AG09309 (cell line): ENCODE data around the gene PLCG2.
"Not testable (repeated sequence)": the region's sequence is repeated elsewhere in the genome, so short reads cannot be mapped to it uniquely, and the experiment has no call there.

Experiments
- DNase-seq: peaks from one replicate; pipeline ENCODE4 v3.0.0-alpha.2; 2010; ENCODE audit warnings: low read depth
- H3K4me3 ChIP-seq: 2 replicates; pipeline ENCODE4 v1.5.1; 2011; ENCODE audit warnings: mild to moderate bottlenecking, low read depth, low read length, moderate library complexity; ENCODE audit not compliant: control insufficient read depth
- CTCF ChIP-seq: IDR thresholded peaks from 2 replicates; pipeline ENCODE4 v1.5.1; 2011; ENCODE audit warnings: mild to moderate bottlenecking, low read depth, low read length, inconsistent platforms; ENCODE audit not compliant: insufficient read depth, control insufficient read depth; ENCODE audit errors: missing control alignments

Gene PLCG2

GRCh38 chr16:81927561-81928185, 148.6 kb downstream of the PLCG2 start:
- no peak for DNase-seq
- H3K4me3 ChIP-seq = no peak overlapping the region
- no peak for TF ChIP-seq CTCF

DNA sequence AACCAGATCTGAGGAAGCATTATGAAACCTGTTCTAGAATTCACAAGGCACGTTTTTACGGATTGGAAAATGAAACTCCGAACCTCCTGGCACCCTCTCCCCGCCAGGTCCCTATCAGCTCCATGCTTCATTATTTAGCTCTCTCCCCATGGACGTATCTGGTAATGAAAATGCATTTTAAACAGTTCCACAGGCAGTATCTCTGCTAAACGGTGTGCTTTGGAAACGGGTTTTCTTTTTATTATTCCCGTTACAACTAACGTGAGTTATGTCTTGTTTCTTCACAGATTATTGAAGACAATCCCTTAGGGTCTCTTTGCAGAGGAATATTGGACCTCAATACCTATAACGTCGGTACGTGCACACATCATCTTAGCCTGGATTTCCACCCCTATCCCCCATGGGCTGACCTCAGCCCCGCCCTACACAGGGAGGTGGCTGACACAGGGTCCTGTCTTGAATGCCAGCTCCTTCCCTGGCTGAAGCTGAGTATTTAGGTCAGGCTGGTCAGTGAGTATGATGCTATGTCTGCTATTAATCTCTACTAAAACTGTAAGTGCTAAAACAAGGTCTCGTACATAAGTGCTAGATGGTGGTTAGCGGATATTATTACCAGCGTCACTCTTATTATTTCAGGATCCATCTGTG, 149.3 kb downstream of the PLCG2 start:
- no peak overlapping the region for H3K4me3 ChIP-seq
- DNase-seq = no peak
- TF ChIP-seq CTCF = no peak

DNA sequence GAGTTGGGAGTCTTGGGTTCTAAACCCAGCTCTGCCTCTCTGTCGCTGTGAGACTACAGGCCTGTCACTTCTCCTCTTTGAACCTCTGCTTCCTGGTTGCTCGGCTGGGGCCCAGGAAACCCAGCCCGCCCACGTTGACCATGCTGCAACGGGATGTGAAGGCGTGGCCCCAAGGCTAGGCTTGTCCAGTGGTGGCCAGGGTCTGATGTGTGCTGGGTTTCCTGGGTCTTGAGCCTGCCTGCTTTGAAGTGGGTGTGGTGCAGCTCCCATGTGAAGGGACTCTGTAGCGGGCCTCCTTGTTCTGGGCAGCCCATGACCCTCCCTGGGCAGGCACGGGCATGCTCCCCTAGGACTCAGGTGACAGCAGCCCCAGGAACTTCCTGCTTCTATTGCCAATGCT, 149.9 kb downstream of the PLCG2 start:
- no peak overlapping the region for H3K4me3 ChIP-seq
- DNase-seq = no peak
- no peak for TF ChIP-seq CTCF

DNA sequence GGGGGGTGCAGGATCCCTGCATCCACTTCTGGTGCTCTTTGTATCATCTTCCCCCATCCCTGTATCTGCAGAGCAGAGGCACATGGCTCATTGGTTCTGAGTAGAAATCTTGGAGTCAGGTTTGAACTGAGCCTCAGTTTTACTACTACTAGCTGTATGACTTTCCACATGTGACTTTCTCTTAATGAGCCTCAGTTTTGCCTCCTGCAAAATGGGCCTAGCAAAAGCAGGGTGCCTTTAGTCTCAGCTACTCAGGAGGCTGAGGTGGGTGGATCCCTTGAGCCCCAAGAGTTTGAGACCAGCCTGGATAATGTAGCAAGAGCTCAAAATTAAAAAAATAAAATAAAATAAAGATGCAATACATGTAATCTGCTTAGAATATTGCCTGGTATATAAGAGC, 150.8 kb downstream of the PLCG2 start:
- DNase-seq = no peak
- H3K4me3 ChIP-seq = no peak overlapping the region
- TF ChIP-seq CTCF = no peak

DNA sequence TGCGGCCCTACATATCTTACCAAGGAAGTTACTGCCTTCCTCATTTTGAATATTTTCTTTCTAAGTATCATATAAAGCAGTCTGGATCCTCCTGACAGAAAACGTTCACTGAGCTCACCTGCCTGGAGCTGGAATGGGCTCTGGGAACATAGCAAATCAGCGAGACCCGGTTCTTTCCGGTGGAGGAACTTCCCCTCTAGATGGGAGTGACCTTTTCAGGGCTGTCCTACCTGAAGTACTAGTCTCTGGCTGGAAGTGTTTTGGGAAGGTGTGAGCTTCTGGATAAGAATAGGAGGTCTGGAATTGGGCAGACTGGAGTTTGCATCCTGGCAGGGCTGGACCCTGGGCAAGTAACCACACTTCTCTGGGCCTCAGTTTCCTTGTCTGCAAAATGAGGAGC, 152.8 kb downstream of the PLCG2 start:
- no peak for DNase-seq
- no peak for TF ChIP-seq CTCF
- no peak overlapping the region for H3K4me3 ChIP-seq

- no peak overlapping the region for H3K4me3 ChIP-seq
- no peak for DNase-seq
- TF ChIP-seq CTCF = no peak
These were observed 153.6 kb downstream of the PLCG2 start for GRCh38 chr16:81932668-81933067.

- no peak overlapping the region for H3K4me3 ChIP-seq
- DNase-seq = no peak
- TF ChIP-seq CTCF = no peak
These were observed 154.3 kb downstream of the PLCG2 start for GRCh38 chr16:81933361-81933760.

DNA sequence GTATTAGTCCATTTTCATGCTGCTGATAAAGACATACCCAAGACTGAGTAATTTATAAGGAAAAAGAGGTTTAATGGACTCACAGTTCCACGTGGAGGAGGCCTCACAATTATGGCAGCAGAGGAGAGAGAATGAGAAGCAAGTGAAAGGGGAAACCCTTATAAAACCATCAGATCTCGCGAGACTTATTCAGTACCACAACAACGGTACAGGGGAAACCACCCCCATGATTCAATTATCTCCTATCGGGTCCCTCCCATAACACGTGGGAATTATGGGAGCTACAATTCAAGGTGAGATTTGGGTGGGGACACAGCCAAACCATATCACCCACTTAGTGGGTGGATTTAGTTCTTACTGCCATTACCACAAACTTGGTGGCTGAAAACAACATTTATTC, 155.6 kb downstream of the PLCG2 start:
- not testable (repeated sequence) for H3K4me3 ChIP-seq, DNase-seq
